Stomach (tissue), 9 donors: Measurements from ENCODE around the gene GSG1L2. TPM values are rescaled to one million over a fixed set of nuclear protein-coding genes. Genes with fewer than 3 reads are reported as not detected.

Experiments used
- DNase-seq, 2 donors: peaks; one replicate each; pipeline versions ENCODE4 v3.0.0 to v3.0.0-alpha.2; 2013 to 2019
- H3K27ac ChIP-seq, 5 donors: fragments of 200-600 bp in 4 of 5; sonication (generic) in 4 of 5; one replicate each; pipeline ENCODE4 v1.5.1; 2013 to 2019; ENCODE audit warnings: mild to moderate bottlenecking in 1 of 5, moderate library complexity in 1 of 5
- H3K27me3 ChIP-seq, 3 donors: fragments of 200-600 bp; sonication (generic); one replicate each; pipeline ENCODE4 v1.5.1; 2017 to 2019; ENCODE audit warnings: mixed run types in 1 of 3
- H3K36me3 ChIP-seq, 4 donors: fragments of 200-600 bp; sonication (generic); 1 replicate in 3 of 4; 2 replicates in 1 of 4; pipeline ENCODE4 v1.5.1; 2016 to 2019
- H3K4me1 ChIP-seq, 4 donors: fragments of 200-600 bp; sonication (generic); one replicate each; pipeline ENCODE4 v1.5.1; 2016 to 2019
- H3K4me3 ChIP-seq, 4 donors: fragments of 200-600 bp; sonication (generic) in 3 of 4; one replicate each; pipeline ENCODE4 v1.5.1; 2016 to 2019; ENCODE audit warnings: mild to moderate bottlenecking in 1 of 4
- H3K9me3 ChIP-seq, 4 donors: fragments of 200-600 bp; sonication (generic); one replicate each; pipeline ENCODE4 v1.5.1; 2016 to 2019
- EP300 ChIP-seq: sonication (generic); formaldehyde crosslinking; IDR thresholded peaks from one replicate; pipeline ENCODE4 v1.6.1; 2017; ENCODE audit warnings: antibody characterized with exemption
- POLR2A ChIP-seq, 4 donors: fragments of 450-650 bp; IDR thresholded peaks; one replicate each; pipeline ENCODE4 v1.6.1; 2016; ENCODE audit warnings: antibody characterized with exemption in 4 of 4, control low read depth in 2 of 4, mild to moderate bottlenecking in 1 of 4, moderate library complexity in 1 of 4
- POLR2AphosphoS5 ChIP-seq, 3 donors: sonication (generic); formaldehyde crosslinking; IDR thresholded peaks; one replicate each; pipeline ENCODE4 v1.6.1; 2016; ENCODE audit warnings: antibody characterized with exemption in 3 of 3
- whole genome bisulfite sequencing, 5 donors: extraction: QIAGEN DNeasy Blood & Tissue Kit in 3 of 5; methylation state at CpG; one replicate each; pipeline versions ENCODE4 v1.1.5 to v1.1.7; 2013 to 2018; 5-methylcytosine and 5-hydroxymethylcytosine counted together
- intact Hi-C: fragments of 100-400 bp; cut with DNase I; formaldehyde crosslinking; loops from one replicate; pipeline ENCODE4 v1.15.1; 2023; ENCODE audit warnings: low total_unique reads
- polyA plus RNA-seq, 3 donors: library from polyadenylated mRNA; stranded (reverse); fragments of 200-250 nt; gene quantifications; one replicate each; pipeline ENCODE4 v1.2.3, GENCODE V29; 2013
- total RNA-seq, 5 donors: library from RNA; depleted of rRNA; stranded (reverse); fragments of >200 nt; gene quantifications; one replicate each; pipeline versions ENCODE4 v1.1.0 to v1.2.3, GENCODE V29; 2014 to 2016
- TF ChIP-seq, protein P1 (sequence below), 7 experiments: fragments of 450-650 bp in 4 of 7; fragments of 200-600 bp in 3 of 7; sonication (generic) in 3 of 7; IDR thresholded peaks; one replicate each; pipeline ENCODE4 v1.5.1; 2016 to 2019; ENCODE audit warnings: antibody characterized with exemption in 7 of 7, control low read depth in 2 of 7, mild to moderate bottlenecking in 1 of 7
- donor health status: healthy with polysubstance abuse.
- donor health status: Bipolar disorder and iron deficiency.
- donor health status: healthy.

Gene GSG1L2
- total and polyA plus RNA-seq, 8 donors = not detected

- H3K36me3 ChIP-seq = no peaks in the 10 kb centered on the region
- H3K27me3 ChIP-seq = peaks cover 0 to 33% (median 0%) of the 10 kb centered on the region in 3 donors
- H3K27ac ChIP-seq = no peak overlapping the region
- no peak for DNase-seq
- intact Hi-C loops = no loop called here
- TF ChIP-seq EP300 (no peak), POLR2AphosphoS5 (IDR thresholded peaks at IDR 0.05) (no peak), POLR2A (IDR thresholded peaks at IDR 0.05) (no peak)
- TF ChIP-seq, protein P1, sequence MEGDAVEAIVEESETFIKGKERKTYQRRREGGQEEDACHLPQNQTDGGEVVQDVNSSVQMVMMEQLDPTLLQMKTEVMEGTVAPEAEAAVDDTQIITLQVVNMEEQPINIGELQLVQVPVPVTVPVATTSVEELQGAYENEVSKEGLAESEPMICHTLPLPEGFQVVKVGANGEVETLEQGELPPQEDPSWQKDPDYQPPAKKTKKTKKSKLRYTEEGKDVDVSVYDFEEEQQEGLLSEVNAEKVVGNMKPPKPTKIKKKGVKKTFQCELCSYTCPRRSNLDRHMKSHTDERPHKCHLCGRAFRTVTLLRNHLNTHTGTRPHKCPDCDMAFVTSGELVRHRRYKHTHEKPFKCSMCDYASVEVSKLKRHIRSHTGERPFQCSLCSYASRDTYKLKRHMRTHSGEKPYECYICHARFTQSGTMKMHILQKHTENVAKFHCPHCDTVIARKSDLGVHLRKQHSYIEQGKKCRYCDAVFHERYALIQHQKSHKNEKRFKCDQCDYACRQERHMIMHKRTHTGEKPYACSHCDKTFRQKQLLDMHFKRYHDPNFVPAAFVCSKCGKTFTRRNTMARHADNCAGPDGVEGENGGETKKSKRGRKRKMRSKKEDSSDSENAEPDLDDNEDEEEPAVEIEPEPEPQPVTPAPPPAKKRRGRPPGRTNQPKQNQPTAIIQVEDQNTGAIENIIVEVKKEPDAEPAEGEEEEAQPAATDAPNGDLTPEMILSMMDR (IDR thresholded peaks at IDR 0.05) = no peak
- H3K4me3 ChIP-seq = no peak overlapping the region
- 91 to 96% (median 92%) methylated on average over 15 to 27 of the region's 27 CpGs for WGBS, 5 donors
- H3K4me1 ChIP-seq = no peaks in the 10 kb centered on the region
- H3K9me3 ChIP-seq = no peaks in the 10 kb centered on the region
Observed at GRCh38 chr17:9771465-9771864, 50.4 kb downstream of the GSG1L2 start.

- Histone ChIP-seq H3K36me3 (no peaks in the 10 kb centered on the region), H3K27ac (no peak overlapping the region), H3K27me3 (peaks cover 0 to 32% (median 0%) of the 10 kb centered on the region in 3 donors), H3K4me1 (no peaks in the 10 kb centered on the region), H3K4me3 (no peak overlapping the region), H3K9me3 (no peaks in the 10 kb centered on the region)
- DNase-seq = no peak
- TF ChIP-seq POLR2AphosphoS5 (IDR thresholded peaks at IDR 0.05) (no peak), POLR2A (IDR thresholded peaks at IDR 0.05) (no peak), EP300 (no peak)
- TF ChIP-seq, protein P1 (IDR thresholded peaks at IDR 0.05) = no peak
- 82 to 90% (median 86%) methylated on average over 15 of the region's 15 CpGs for WGBS, 5 donors
- intact Hi-C loops = no loop called here
Observed at GRCh38 chr17:9769036-9769695, 52.7 kb downstream of the GSG1L2 start.

DNA sequence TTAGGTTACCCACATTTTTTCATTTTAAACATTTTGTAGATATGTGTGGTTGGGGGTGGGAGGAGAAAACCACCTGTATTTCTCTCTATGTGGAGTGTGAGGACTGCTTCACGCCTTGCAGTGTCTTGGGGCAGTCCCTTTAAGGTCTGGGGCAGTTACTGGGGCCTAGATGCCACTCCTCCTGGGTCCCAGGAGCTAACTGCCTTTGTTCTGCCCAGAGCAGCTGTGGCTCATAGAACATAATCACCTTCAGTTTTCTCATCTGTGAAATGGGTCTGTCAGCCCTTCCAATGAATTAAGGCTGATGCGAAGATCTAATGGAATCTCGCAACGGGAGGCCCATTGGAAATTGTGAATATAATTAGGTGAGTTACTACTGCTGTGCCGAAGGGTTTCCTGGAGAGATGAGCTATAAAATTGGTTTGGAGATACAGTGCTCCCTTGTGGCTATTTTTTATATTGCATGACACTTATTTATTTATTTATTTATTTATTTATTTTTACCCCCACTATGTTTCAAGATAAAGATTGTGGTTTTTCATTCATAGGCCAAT, 53.4 kb downstream of the GSG1L2 start:
- Histone ChIP-seq H3K27me3 (peaks cover 0 to 32% (median 0%) of the 10 kb centered on the region in 3 donors), H3K4me1 (no peaks in the 10 kb centered on the region), H3K4me3 (no peak overlapping the region), H3K36me3 (no peaks in the 10 kb centered on the region), H3K9me3 (no peaks in the 10 kb centered on the region), H3K27ac (no peak overlapping the region)
- WGBS, 5 donors = 43 to 61% (median 44%) methylated on average over 5 of the region's 5 CpGs
- intact Hi-C loops = no loop called here
- TF ChIP-seq POLR2AphosphoS5 (IDR thresholded peaks at IDR 0.05) (no peak), POLR2A (IDR thresholded peaks at IDR 0.05) (no peak), EP300 (no peak)
- TF ChIP-seq, protein P1 (IDR thresholded peaks at IDR 0.05) = peak in 3 of 7 experiments; percentile 39 to 75 (median 75)
- peak in 1 of 2 donors; percentile 44 for DNase-seq

- no peaks in the 10 kb centered on the region for H3K36me3 ChIP-seq
- 67 to 80% (median 74%) methylated on average over 7 of the region's 7 CpGs for WGBS, 5 donors
- H3K27ac ChIP-seq = no peak overlapping the region
- no peaks in the 10 kb centered on the region for H3K4me1 ChIP-seq
- no peak for DNase-seq
- no peak overlapping the region for H3K4me3 ChIP-seq
- intact Hi-C loops = no loop called here
- H3K9me3 ChIP-seq = no peaks in the 10 kb centered on the region
- no peak for TF ChIP-seq POLR2AphosphoS5 (IDR thresholded peaks at IDR 0.05)
- TF ChIP-seq, protein P1 (IDR thresholded peaks at IDR 0.05) = no peak
- no peak for TF ChIP-seq POLR2A (IDR thresholded peaks at IDR 0.05)
- no peak for TF ChIP-seq EP300
- peaks cover 0 to 28% (median 0%) of the 10 kb centered on the region in 3 donors for H3K27me3 ChIP-seq
Observed at GRCh38 chr17:9767432-9767991, 54.4 kb downstream of the GSG1L2 start.
